ENCODE results near the gene KCNIP1.
"Not testable (repeated sequence)": the region's sequence is repeated elsewhere in the genome, so short reads cannot be mapped to it uniquely, and the experiment has no call there.

The KCNIP1 gene

DNA sequence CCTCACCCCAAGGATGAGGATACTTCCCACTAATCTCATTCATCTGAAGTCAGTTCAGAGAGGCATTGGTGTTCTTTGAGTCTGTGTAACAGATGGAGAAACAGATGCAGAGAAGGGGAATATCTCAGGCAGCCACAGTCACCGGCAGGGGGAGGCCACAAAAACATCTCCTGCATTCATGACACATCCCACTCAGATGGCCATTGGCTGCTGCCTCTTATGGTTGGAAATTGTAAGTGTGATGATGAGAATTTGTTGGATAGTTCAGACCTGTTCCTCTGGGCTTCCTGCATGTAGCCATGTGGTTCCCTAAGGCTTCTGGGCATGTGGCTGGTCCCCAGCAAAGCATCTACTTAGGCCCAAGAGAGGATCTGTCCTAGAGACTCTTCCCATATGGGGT lies 233.8 kb downstream of the KCNIP1 start:
- DNase-seq: no peak

DNA sequence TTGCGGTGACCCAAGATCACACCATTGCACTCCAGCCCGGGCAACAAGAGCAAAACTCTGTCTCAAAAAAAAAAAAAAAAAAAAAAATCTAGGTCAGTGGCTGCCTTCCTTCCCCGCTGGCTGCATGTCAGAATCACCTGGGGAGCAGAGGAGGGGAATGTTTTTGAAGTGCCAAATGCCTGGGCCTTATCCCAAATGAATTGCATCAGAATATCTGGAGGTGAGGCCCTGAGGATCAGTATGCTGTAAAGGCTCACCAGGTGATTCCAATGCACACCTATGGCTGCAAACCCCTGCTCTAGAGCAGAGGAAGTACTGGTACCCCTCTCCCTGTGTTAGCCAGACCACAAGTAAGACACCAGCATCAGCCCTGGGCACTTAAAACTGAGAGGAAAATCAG lies 235.0 kb downstream of the KCNIP1 start:
- no peak for DNase-seq

DNA sequence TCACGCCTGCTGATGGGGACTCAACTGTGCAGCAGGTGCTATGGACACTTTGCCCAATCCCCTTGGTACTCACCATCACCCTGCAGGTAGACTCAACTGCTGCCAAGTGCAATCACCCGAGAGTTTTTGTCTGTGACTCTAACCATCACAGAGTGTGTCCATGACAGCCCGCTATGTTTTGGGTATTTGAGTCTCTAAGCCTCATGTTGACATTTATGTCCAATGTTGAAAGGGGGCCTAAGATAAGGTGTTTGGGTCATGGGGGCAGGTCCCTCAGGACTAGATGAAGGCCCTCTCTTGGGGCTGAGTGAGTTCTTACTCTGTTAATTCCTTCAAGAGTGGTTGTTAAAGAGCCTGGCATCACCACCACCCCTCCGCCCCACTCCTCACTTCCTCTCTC lies 235.6 kb downstream of the KCNIP1 start:
- DNase-seq: no peak

DNA sequence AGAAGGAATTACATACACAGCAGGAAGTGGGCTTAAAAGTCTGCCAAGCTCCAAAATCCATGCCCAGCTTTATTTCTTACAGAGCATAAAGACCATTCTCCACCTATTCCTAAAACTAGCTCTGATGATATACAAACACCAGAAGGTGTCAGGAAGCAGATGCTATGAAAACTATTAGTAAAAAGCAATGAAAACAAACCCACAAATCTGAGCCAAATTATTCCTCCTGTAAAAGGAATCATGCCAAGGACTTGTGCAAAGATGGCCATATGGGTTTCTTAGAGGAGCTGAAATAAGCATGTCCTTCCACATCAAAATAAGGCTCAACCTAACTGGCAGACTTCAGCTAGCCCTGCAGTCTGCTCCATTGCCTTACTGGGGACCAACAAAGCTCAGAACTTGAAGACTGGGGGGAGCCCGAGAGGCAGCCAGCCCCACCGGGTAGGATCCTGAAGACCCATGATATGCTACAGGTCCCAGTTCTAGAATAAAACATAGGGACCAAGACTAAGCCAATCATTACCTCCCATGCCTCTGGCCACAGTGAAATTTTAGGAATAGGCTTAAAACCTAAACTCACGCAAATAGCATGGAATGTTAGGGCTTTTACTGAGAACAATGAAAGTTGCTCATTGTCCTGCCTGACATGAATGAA lies 236.9 kb downstream of the KCNIP1 start:
- DNase-seq: no peak

DNA sequence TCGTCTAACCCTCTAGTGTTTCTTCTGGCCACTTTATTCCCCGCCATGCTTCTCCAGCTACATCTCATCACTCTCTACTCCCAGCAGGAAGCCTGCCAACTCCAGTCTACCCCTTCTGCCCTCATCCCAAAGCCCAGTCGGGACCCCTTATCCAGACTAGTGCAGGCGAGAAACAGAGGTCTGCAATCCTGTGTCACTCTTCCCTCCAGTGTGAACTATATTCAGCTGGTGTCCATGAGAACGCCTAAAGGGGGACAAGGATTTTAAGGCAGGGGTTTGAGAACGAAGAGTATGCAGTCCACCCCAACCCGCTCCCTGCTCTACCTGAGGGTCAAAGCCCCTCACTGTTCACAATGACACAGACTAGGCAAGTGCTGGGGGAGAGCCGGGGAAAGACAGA lies 238.0 kb downstream of the KCNIP1 start:
- DNase-seq: no peak

DNA sequence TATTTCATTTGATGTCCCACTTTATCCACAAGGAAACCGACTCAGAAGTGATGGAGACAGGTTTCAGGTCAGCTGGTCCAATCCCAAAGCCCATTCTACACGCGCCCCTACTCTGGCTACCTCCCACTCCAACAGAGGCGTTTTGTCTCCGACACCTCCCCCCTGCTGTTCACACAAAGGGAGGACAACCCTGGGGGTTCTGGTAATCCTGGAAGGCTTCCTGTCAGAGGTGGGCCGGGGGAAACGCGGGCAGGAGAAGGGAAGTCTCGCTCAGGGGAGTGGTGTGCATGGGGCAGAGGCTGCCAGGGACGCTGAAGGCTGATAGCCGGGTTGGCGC lies 240.0 kb downstream of the KCNIP1 start:
- DNase-seq: no peak

DNA sequence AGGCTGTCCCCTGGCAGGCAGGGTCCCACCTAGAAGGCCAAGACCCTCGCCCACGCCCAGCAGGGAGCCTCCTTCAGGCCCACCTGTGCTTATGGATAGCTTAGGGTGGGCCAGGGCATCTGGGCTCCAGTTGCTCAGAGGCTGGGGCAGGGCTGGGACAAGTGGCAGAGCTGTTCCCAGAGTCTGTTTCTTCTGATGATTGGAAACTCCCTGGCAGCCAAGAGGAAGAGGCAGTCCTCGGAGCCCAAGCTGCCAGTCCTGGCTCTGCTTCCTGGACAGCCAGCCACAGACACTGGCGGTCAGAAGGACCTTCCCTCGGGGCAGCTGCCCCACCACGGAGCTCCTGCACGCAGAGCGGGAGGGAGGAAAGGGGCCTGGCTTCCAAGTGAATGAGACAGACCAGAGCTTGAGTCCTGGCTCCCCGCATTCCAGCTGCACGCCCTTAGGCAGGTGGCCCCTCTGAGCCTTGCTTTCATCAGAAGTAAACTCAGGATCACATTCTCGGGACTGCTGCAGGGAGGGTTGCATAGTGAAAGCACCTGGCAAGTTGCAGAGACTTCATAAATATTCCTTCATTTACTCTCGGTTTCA lies 241.8 kb downstream of the KCNIP1 start:
- DNase-seq: no peak

DNA sequence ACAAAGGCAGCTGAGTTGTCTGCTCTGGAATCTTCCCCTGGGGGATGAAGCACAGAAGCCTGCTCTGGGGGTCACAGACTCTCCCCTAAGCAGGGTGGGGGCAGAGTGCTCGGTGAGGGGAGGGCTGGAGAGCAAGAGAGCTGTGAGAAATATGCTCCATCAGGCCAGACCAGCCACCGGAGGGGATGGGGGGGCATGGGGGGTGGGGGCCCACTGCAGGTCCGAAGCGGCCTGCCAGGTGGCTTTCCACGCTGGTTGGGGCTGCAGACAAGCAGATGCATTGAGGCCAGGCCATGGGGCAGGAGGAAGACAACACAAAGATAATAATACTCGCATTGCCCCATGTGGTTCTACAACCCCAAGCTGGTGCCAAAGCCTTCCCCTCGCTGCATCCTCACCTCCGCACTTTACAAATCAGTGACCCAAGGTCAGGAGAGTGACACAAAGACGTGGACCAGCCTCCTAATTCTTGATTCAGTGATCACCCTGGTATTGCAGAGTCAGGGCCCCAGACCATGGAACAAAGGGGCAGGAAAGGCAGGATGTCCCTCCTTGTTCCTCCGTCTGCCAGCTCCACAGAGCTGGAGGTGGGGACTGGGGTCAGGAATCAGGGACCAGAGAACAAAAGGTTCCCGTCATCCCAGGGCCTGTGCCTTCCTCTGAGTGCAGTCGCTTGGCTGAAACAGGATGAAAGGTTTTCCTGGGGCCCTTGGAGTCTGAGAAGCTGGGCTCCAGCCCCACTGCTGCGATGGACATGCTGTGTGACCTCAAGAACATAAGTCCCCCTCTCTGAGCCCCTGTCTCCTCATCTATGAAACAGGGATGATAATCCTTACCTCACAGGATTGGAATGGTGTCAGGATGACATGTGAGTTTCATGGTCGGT lies 242.5 kb downstream of the KCNIP1 start:
- DNase-seq: no peak

DNA sequence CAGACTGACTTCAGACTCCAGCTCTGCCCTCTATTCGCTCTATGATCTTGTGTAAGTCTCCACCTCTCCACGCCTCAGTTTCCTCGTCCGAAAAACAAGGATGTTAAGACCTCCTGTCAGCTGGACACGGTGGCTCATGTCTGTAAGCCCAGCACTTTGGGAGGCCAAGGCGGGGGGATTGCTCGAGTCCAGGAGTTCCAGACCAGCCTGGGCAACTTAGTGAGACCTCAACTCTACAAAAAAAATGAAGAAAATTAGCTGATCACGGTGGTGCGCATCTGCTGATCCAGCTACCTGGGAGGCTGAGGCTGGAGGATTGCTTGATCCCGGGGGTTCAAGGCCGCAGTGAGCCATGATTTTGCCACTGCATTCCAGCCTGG lies 243.1 kb downstream of the KCNIP1 start:
- DNase-seq: no peak

DNA sequence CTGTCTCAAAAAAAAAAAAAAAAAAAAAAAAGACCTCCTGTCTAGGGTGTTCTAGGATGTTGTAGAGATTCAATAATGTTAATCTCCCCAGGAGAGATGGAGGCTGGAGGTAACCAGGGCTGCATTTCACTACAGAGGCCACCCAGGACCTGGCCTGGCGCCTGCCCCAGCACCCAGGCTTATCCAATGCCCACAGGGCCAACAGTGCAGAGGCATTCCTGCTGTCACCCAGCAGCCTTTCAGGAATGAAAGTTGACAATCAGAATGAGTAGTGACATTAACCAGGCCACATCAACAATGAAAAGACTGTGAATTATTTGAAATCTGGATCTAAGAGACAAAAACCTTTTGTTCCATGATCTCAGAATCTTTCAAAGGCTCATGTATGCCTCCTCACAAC lies 243.5 kb downstream of the KCNIP1 start:
- no peak for DNase-seq

DNA sequence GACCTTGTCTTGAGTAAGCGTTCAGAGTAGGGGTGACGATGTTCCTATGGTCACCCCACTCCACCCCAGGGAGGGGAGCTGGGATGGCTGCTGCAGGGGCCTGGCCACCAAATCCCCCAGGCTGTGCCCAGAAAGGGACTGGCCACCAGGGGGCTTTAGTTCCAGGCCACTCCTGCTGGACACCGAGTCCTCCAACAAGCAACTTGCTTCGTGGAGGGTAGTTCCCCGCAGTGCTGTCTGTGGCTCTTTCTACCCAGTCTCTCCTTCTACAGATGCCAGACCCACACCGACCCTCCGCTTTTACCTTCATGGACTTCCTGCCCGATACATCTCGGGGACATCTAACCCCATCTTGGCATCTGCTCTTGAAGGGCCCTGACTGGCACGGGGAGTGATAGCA lies 244.0 kb downstream of the KCNIP1 start:
- no peak for DNase-seq

DNA sequence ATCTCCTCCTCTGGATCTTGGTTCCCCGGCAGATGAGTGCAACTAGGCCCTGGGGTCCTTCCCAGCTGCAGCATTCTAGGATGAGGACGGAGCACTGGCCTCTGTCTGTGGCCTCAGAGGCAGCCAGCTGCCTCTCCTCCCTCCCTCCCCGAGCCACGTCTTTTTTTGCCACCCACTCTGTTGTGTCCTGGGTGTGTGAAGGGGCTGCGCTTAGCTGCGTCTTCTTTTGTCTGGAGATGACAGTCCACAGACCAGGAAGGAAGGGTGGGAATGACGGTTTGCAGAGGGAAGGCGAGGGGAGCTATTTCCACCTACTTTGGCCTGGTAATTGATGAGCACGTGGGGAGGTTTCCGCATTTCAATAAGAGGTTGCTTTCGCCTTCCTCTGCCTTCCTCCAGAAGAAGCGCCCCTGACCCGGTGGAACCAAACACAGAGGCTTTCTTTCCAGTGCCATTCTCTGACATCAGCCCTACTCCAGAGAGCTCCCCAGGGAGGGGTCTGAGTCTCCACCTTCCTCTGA lies 245.2 kb downstream of the KCNIP1 start:
- DNase-seq: no peak

DNA sequence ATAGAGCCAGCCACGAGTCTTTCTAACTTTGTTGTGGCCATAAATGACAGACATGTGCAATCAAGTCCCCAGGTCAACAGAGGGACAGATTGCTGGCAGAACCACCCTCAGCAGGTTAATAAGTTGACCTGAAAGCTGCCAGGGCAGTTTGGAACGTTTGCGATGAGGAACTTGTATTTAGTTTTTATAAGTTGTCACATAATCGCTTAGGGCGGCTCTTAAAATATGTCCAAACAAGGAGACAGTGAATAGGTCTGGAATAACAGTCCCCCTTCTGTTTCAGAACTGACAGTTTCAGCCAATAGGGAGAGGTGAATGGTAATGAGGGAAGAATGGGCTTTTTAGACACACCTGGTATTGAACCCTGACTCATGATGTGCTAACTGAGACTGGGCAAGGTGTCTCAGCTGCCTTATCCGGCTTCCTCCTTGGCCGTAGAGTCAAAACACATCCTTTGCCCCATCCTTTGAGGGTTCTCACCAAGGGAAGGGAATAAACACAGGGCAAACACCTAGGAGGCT lies 246.2 kb downstream of the KCNIP1 start:
- no peak for DNase-seq

DNA sequence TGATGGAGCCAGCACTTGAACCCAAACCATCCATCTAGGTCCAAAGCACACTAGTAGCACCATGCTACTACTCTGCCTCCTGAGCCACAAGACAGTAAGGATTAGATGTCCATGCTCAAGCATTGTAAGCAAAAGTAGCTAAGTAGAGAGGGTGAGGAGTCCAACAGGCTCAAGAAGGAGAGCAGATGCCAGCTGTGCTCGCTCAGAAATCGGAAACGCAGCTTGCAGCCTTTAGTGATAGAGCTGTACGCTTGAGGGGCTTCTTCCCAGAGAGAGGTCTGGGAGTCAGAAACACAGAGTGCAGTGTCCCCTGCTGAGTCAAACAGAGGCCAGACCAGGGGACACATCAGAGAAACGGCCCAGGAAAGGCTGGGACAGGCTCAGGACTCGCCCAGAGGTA lies 247.0 kb downstream of the KCNIP1 start:
- DNase-seq: no peak

DNA sequence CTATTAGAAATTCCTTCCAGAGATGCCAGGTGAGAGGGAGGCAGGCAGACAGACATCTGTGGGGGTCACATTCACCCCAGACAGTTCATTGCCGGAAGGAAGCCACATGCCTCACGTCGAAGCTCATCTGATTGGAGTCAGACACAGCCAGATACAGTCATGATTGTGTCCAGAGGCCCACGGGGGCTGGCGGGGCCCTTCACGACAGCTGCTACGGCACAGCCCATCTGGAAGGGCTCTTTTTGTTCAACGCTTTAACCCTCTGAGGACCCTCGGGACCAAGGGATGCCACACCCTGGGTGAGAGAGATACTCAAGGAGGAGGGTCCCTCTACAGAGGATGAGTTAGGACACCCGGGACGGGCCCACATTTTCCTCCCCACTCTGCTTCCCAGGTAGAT lies 247.8 kb downstream of the KCNIP1 start:
- DNase-seq: no peak

DNA sequence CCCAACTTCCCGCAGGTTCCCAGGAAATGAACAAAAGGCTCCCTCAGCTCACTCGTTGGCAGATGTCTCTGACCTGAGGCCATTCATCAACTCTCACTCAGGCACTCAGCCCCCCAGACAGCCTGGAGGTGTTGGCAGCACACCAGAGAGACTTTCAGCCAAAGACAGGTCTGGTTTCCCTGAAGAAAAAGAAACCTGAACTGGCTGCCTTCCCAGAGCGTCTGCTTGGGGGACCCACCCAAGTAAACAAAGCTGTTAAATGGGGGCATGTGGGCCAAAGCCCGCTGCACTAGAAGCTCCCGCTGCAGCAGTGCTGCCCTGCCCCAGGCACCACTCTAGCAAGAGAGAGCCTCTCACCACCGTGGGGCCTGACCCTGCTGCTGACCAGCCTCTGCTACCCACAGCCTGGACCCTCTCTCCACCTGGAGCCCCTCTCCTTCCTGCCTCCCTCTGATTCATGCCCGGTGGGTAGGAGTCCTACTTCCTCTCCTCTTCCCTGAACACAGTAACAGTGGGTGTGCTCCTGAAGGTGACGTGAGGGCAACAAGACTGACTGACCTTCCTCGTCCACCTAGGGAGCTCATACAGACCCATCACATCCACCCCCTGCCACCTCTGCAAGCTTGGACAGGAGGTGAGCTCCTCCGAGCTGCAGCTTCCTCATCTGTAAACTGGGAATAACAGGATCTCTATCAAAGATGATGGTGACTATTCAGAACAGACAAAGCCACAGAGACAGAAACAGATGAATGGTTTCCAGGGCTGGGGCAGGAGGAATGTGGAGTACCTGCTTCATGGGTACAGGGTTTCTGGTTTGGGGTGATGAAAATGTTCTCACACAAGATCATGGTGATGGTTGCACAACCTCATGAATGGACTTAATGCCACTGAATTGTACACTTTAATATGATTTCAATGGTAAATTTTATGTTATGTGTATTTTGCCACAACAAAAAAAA lies 248.7 kb downstream of the KCNIP1 start:
- DNase-seq: no peak

DNA sequence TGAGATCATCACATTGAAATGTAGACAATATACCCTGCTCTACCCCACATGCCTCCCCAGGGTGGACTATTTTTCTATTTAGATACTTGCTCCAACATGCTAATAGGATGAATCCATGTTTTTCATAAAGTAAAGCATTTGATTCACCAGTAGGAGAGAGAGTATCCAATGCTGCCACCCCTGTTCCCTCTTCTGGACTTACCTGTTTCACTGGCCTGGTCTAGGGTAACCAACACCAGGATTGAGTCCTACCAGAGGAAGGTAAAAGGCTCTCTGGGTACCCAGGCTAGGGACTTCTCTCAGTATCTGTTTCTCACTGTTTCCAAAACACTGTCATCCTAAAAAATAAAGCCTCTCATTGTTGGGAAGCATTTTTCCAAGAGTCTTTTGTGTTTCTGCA lies 249.5 kb downstream of the KCNIP1 start:
- DNase-seq: no peak

DNA sequence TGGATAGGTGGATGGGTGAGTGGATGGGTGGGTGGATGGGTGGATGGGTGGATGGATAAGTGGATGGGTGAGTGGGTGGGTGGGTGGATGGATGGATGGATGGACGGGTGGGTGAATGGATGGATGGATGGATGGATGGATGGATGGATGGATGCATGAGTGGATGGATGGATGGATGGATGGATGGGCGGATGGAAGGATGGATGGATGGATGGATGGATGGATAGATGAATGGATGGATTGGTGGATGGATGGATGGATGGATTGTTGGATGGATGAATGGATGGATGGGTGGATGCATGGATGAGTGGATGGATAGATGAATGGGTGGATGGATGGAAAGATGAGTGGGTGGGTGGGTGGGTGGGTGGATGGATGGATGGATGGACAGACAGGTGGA lies 250.7 kb downstream of the KCNIP1 start:
- DNase-seq: not testable (repeated sequence)

DNA sequence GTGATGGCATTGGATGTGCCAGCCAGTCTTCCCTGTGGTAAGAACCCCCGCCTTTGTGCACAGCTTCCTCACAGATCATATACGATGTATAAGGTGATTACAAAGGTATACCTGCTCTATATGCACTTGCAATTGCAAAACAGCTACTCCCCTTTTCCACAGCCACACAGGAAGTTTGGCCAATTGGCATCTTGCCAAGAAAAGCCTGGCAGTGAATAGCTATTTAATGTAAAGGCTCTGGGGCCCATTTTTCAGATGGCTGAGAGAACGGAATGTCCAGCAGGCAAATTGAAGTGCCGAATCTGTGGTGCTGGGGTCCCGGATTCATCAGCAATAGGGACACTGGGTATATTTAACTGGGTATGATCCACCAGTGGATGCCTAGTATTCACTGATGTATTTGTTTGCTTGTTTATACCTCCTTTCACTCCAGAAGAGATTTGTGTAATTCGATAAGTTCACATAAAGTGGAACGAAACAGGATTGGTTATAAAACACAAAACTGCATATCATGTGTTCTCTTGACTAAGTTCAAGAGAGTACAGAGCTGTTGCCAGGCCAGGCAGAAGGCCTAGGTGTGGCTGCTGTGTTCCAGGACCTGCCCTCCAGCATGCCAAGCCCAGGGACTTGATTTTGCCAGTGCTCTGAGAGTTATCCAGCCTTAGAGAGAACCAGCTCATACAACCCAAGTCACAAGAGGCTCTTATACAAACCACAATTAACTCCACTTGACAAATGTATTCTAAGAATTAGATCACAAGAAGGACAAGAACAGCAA lies 252.0 kb downstream of the KCNIP1 start:
- no peak for DNase-seq

DNA sequence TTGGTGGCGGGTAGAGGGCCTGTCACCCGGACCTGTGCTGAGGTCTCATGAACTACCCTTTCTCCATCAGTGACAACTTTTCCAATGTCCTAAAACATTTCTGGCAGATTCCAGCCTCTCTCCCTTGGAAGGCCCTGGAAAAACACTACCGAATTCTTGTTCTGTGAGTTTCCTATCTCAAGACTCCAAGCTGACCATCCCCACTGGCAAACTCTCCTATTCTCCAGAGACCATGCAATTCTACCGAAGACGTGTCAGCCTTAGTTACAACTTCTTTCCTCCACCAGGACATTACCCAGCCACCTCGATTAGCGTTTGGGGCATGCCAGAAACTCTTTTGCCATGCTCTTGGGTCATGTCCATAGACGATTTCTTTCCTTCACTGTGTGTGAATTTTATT lies 252.9 kb downstream of the KCNIP1 start:
- DNase-seq: no peak

DNA sequence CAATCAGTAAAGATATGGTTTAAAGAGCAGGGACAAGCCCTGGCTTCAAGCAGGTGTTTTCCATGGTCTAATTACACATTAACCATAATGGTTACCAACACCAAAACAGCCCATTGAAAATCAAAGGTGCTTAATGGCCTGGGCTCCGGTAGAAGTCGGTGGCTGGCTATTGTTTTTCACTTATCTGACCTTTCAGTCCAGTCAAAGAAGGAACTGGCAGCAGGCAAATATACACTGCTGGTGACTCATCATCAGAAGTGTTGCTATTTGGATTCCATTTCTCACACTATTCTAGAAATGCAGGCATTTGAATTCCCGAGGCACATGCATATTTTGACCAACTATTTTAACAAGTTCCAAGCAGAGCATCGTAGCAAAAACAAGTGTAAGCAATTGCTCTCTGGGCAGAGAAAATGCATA lies 253.4 kb downstream of the KCNIP1 start:
- no peak for DNase-seq

DNA sequence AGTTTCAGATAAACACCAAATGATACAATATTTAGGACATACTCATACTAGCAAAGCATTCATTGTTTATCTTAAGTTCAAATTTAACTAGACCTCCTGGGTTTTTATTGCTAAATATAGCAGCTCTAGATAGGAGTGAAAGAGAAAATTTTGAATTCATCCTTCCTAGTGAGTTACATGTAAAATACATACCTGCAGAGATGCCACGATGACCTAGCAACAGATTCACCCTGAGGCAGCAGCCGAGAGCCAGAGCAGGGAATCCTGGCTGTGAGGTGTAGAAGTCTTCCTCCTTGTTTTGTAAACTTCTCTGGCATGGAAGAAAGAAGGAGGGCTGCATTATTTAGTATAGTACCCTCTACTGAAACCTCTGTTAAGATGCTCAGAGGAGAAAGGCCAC lies 253.8 kb downstream of the KCNIP1 start:
- DNase-seq: no peak

Measured in NCI-H2227 treated with DMSO at 0.1 percent for 48 hours (cell line).